Pons (tissue), 1 donor: ENCODE data around the gene PARS2.
"Not testable (repeated sequence)": the region's sequence is repeated elsewhere in the genome, so short reads cannot be mapped to it uniquely, and the experiment has no call there.

ENCODE experiments used
- DNase-seq: peaks from one replicate; pipeline ENCODE4 v3.0.0-alpha.2; 2016; ENCODE audit warnings: low spot score

PARS2 gene

GRCh38 chr1:54800041-54800898, 35.9 kb upstream of the PARS2 start:
- DNase-seq: no peak

- no peak for DNase-seq
Measured at GRCh38 chr1:54798769-54799641, 34.7 kb upstream of the PARS2 start.

GRCh38 chr1:54798206-54798605, 33.9 kb upstream of the PARS2 start:
- DNase-seq: no peak

- no peak for DNase-seq
Measured at GRCh38 chr1:54796902-54797301, 32.6 kb upstream of the PARS2 start.

- no peak for DNase-seq
Measured at GRCh38 chr1:54795841-54796468, 31.6 kb upstream of the PARS2 start.

GRCh38 chr1:54795356-54795665, 31.0 kb upstream of the PARS2 start:
- no peak for DNase-seq

- no peak for DNase-seq
Measured at GRCh38 chr1:54794451-54795355, 30.4 kb upstream of the PARS2 start.

GRCh38 chr1:54792686-54793282, 28.5 kb upstream of the PARS2 start:
- DNase-seq: no peak

GRCh38 chr1:54791880-54792522, 27.7 kb upstream of the PARS2 start:
- DNase-seq: no peak

- no peak for DNase-seq
Measured at GRCh38 chr1:54788459-54788858, 24.1 kb upstream of the PARS2 start.

GRCh38 chr1:54787604-54788003, 23.3 kb upstream of the PARS2 start:
- no peak for DNase-seq

GRCh38 chr1:54786778-54787177, 22.5 kb upstream of the PARS2 start:
- no peak for DNase-seq

- no peak for DNase-seq
Measured at GRCh38 chr1:54784066-54784465, 19.7 kb upstream of the PARS2 start.

GRCh38 chr1:54782588-54782987, 18.3 kb upstream of the PARS2 start:
- DNase-seq: no peak

- no peak for DNase-seq
Measured at GRCh38 chr1:54782156-54782555, 17.8 kb upstream of the PARS2 start.

GRCh38 chr1:54781023-54781723, 16.9 kb upstream of the PARS2 start:
- no peak for DNase-seq

GRCh38 chr1:54777431-54777830, 13.1 kb upstream of the PARS2 start:
- DNase-seq: no peak

- DNase-seq: no peak
Measured at GRCh38 chr1:54777011-54777410, 12.7 kb upstream of the PARS2 start.

- DNase-seq: not testable (repeated sequence)
Measured at GRCh38 chr1:54775828-54776721, 11.8 kb upstream of the PARS2 start.
